ENCODE data around the gene SIN3B.

- TF ChIP-seq CTCF (IDR thresholded peaks at IDR 0.05) (no peak), USF2 (IDR thresholded peaks at IDR 0.05; ENCODE audit: borderline replicate concordance, low read depth, low read length) (no peak), USF1 (IDR thresholded peaks at IDR 0.05; ENCODE audit: borderline replicate concordance, low read depth) (no peak), EP300 (IDR thresholded peaks at IDR 0.05; ENCODE audit: borderline replicate concordance in 1 of 2, low read depth in 1 of 2, low read length in 1 of 2) (no peak), REST (IDR thresholded peaks at IDR 0.05; ENCODE audit: low read depth, low read length) (no peak), PBX3 (IDR thresholded peaks at IDR 0.05) (no peak), POLR2AphosphoS5 (IDR thresholded peaks at IDR 0.05; ENCODE audit: low read depth, low read length) (no peak), RCOR1 (IDR thresholded peaks at IDR 0.05; ENCODE audit: low read length) (no peak), SMC3 (IDR thresholded peaks at IDR 0.05; ENCODE audit: low read depth, low read length) (no peak), TAF1 (IDR thresholded peaks at IDR 0.05; ENCODE audit: borderline replicate concordance, low read depth, low read length) (no peak), GABPA (IDR thresholded peaks at IDR 0.05; ENCODE audit: low read depth) (no peak), TEAD4 (IDR thresholded peaks at IDR 0.05; ENCODE audit: borderline replicate concordance, insufficient read depth) (no peak), MXI1 (IDR thresholded peaks at IDR 0.05; ENCODE audit: low read depth, low read length) (no peak), ZBTB33 (IDR thresholded peaks at IDR 0.05; ENCODE audit: borderline replicate concordance, low read depth) (no peak)
Observed at GRCh38 chr19:16904599-16904998, 75.4 kb downstream of the SIN3B start.

Measured in SK-N-SH (cell line).